ENCODE results near the gene KIAA1217.
"Not testable (repeated sequence)": the region's sequence is repeated elsewhere in the genome, so short reads cannot be mapped to it uniquely, and the experiment has no call there.

The KIAA1217 gene

DNA sequence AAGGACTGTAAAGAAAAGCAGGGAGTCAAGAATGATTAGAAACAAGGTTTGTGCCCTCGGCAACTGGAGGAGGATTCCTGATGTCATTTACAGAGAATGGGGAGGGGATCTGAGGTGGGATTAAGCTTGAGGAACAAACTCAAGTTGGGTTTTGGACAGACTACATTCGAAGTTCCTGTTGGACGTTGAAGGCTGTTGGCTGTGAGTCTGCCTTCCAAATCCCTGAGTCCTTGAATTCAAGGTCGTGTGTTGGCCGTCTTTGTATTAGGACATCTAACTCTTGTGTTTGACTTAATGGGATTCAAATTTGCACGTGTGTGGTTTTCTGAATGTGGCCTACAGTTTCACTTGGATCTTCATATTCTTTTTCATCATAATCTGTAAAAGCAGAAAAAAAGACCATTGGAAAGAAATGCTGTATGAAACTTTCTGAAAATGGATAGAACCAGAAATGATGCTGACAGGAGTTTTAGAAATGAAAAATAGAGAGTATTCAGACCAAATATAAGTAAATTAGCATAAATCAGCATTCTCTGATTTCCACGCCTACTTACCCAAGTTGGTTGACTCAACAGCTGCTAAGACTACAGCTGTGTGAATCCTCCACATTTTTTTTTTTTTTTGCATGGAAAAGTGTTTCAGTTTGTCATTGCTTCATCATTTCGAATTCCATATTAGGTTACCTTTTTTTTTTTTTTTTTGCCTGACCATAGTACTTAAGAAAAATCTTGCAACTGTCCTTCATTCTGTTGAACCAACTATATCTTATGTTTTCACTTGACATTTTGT is 94.8 kb downstream of the KIAA1217 start:
- DNase-seq: no peak

DNA sequence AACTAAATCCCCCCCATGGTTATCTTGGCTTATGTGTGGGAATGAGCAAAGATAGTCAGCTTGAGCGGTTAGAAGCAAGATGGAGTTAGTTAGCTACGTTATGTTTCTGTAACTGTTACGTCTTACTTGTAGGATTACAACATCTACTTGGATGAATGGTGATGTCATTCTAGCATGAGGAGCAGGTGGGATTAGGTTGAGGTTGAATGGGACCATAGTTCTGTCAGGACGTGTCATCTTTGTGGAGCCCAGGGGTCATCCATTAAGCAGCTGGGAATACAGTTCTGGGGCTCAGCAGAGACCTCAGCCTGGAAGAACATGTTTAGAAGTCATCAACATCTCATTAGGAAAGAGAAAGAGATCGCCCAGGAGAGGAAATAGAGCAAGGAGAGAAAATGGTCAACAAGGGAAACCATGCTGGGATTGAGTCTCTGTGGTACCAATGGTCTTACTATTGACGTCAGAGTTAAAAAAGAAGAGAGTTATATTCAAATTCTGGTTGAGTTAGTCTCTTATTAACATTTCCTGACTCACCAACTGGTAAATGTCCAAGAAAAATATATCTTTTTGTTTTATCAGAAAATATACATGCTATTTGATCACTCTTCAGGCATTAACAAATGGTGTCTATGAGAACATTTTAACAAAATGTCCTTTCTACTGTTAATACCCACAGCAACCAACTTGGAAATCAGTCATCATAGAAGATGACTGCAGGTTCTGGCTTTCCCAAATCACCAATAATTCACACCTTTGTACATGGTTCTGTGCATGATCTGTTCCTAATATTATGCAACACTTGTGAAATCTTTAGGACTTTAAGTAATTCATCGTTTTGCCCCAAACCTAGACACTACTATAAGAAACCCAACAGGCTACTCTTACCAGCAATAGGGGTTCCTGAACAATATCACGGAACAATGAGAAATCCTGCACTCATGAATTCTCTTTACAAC is 96.9 kb downstream of the KIAA1217 start:
- no peak for DNase-seq

- no peak for DNase-seq
These were observed 97.6 kb downstream of the KIAA1217 start for GRCh38 chr10:24306507-24306875.

DNA sequence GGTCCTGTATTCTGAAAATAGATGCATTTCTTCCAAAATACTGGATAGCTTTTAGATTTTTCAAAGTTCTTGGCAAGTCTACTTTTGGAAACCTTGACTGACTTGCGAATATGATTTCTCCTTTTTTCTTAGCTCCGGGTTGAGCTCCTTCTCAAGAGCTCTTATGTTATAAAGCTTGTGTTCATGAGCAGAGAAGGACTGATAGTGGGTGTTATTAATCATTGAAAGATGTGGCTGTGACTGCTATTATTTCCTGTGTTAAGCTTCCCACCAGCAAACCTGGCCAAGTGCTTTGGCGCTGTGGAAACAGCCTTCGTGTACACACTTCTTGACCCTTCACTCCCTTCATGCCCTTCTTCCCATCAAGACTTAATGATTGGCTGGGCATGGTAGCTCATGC is 98.2 kb downstream of the KIAA1217 start:
- no peak for DNase-seq

GRCh38 chr10:24307696-24308485 is 99.0 kb downstream of the KIAA1217 start:
- no peak for DNase-seq

DNA sequence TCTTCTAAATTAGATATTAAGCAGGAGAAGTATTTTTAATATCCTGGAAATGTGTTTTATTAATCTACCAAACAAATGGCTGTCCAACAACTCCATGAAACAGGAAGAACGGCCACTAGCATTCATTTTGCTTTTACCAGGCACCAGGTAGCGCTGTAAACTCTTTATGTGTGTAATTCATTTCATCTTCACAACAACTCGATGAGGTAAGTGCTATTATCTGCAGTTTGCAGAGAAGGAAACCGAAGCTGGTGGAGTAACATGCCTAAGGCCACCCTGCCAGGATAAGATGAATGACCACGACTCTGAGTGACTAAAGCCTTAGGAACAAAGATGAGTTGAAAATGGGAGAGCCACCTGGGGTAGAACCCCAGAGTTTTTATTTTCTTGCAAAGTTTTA is 101.2 kb downstream of the KIAA1217 start:
- DNase-seq: no peak

GRCh38 chr10:24311888-24312287 is 103.0 kb downstream of the KIAA1217 start:
- DNase-seq: no peak

GRCh38 chr10:24313283-24313682 is 104.3 kb downstream of the KIAA1217 start:
- no peak for DNase-seq

DNA sequence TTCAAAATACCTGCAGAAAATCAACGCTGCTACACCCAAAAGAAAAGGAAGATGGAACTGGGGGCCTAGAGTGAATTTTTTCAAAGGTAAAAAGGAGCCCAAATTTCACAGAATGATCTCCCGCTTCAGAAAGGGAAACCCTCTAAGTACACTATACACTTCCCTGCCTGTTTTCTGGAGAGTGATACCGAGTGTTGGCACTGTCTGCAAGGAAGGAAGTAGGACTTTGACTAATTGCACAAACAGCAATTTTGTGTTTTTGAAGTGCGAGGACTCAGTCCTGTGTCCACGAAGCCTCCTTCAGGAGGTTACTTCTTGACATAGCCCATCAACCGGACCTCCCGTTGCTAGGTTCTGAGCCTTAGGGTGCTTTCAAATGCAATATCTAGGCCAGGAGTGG is 106.3 kb downstream of the KIAA1217 start:
- no peak for DNase-seq

DNA sequence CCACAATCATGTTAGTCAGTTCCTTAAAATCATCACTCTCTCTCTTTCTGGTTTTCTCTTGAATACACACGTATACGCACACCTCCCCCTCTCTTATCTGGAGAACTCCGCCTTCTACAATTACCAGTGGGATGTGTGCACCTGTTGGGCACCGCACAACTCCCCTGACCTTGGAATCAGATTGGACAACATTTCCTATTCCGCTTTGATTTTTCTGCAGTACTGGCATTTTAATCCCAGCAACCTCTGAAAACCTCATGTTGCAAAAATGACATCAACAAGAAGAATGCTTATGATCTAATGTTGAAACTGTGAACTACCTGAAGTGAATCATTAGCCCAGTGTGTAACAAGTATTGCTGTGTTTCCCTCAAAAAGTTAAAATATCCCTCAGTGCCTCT is 109.6 kb downstream of the KIAA1217 start:
- DNase-seq: no peak

- DNase-seq: no peak
These were observed 111.4 kb downstream of the KIAA1217 start for GRCh38 chr10:24320373-24320772.

DNA sequence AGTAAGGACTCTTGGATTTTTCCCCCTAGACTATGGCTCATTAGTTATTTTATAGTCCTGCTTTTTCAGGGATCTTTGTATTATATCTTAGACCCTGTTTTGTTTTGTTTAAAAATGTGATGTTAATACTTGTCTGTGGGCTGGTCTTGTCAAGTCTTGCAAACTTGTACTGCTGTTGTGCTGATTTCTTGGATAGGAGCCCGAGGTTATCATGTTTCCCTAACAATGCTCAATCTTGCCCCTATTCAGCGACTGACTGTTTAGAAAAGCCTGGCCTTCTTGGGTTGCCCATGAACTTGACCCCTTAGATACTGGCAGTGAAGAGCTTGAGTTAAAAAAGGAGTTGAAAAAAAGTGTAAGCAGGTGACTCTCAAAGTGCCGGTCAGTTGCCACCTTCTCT is 115.7 kb downstream of the KIAA1217 start:
- DNase-seq: no peak

DNA sequence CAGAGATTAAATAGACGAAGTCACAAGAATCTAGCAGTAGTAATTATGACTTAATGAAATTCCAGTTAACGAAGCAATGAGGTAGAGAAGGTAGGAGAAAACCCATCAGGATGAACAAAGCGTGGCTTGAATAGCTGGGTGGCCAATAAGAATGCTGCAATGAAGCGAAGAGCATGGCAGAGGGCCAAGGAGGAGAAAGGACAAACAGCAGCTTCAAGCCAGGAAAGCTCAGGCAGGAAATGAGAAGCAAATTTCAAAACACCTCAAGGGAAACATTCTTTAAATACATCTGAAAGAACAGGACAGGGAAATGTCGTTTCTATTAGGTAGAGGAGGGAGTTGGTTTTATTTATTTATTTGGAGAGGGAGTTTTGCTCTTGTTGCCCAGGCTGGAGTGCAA is 122.5 kb downstream of the KIAA1217 start:
- DNase-seq: no peak

DNA sequence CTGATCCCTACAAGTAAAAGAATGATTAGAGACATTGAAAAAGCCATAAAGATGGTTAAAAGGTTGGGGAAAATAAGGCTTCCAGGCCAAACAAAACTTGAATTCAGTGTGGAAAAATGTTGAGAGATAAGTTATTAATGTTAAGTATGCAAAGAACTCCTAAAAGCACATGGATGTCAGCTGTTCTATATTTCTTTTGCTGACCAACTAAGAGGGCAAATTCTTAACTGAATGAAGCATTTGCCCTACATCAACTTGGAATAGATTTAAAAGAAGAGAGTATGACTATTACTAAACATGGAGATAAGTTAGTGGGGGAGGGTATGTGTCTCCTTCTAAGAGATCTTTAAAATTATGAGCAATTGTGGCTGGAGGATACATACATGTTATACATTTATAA is 124.8 kb downstream of the KIAA1217 start:
- no peak for DNase-seq

GRCh38 chr10:24334279-24334939 is 125.5 kb downstream of the KIAA1217 start:
- DNase-seq: no peak

- not testable (repeated sequence) for DNase-seq
These were observed 128.8 kb downstream of the KIAA1217 start for GRCh38 chr10:24337723-24338122.

DNA sequence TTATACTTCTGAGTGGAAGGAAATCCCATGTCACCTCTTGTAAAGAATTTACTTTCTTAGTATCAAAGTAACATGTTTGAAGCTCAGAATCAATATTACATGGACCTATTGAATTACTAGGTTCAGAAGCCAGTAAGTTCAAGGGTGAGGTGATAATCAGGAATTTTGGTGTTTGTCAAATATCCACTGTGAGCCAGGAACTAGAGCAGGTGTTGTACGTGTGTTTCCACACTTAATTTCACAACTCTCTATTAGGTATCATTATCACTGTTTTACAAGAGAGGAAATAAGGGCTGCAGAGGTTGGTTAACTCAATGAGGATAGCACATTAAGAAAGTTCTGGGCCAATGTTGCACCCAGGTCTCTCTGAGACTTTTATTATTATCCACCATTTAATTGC is 130.4 kb downstream of the KIAA1217 start:
- DNase-seq: no peak

GRCh38 chr10:24340446-24340845 is 131.5 kb downstream of the KIAA1217 start:
- DNase-seq: no peak

DNA sequence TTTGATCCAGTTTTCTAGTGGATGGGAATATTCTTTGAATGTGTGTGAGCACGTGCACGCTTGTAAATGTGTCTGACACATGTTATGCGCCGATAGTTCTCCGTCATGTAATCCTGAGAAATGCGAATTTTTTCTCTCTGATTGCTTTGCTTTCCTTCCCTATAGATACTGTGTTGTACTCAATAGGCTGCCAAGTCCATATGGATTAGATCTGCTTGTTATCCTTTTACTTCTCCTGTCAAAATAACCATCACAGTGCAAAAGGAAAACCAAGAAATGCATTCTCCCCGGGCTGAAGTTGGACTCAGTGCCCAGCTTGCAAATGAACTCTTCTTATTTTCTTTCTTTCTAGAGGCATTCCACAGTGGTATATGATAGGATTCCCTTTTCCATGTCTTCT is 131.9 kb downstream of the KIAA1217 start:
- DNase-seq: no peak

- no peak for DNase-seq
These were observed 132.4 kb downstream of the KIAA1217 start for GRCh38 chr10:24341371-24341770.

- DNase-seq: no peak
These were observed 133.0 kb downstream of the KIAA1217 start for GRCh38 chr10:24341897-24342296.

DNA sequence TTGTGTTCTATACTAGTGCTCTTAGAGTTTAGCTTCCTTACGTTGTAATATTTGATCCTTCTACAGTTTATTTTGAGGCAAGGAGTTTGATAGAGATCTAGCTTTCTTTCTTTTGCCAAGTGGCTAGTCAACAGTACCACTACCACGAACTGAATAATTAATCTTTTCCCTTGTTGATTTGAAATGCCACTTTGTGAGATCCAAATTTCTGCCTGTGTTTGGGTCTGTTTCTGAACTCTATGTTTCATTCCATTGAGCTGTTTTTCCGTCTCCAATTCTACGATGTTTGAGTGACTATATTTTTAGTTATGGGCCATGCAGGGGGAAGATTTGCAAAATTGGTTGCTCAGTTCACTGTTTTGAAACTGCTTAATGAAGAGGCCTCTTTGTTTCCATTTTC is 134.7 kb downstream of the KIAA1217 start:
- DNase-seq: no peak

DNA sequence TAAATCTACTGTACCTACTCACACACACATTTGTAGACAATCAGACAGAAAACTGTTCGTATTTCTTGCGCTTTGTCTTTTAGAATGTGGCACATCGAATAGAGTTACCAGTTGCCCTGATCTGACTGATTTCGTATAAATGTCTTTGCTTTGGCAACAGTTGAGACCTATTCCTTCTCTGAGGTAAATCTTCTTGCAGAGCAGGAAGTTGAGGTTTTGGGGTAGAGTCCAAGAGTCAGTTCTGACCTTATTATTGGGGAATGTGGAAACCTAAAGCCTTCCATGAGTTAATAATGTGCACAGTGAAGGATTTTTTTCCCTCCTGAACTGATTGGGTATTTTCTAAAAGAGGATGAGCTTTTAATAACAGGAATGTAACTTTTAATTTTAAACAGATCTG is 135.3 kb downstream of the KIAA1217 start:
- DNase-seq: no peak
